Measurements from ENCODE around the gene PRR19. TPM values are rescaled to one million over a fixed set of nuclear protein-coding genes. Genes with fewer than 3 reads are reported as not detected.

The PRR19 gene
- total and polyA plus RNA-seq, 2 donors (not counting 1 experiment from before 2014, with no cell fraction given) = 0.39 to 0.54 TPM

DNA sequence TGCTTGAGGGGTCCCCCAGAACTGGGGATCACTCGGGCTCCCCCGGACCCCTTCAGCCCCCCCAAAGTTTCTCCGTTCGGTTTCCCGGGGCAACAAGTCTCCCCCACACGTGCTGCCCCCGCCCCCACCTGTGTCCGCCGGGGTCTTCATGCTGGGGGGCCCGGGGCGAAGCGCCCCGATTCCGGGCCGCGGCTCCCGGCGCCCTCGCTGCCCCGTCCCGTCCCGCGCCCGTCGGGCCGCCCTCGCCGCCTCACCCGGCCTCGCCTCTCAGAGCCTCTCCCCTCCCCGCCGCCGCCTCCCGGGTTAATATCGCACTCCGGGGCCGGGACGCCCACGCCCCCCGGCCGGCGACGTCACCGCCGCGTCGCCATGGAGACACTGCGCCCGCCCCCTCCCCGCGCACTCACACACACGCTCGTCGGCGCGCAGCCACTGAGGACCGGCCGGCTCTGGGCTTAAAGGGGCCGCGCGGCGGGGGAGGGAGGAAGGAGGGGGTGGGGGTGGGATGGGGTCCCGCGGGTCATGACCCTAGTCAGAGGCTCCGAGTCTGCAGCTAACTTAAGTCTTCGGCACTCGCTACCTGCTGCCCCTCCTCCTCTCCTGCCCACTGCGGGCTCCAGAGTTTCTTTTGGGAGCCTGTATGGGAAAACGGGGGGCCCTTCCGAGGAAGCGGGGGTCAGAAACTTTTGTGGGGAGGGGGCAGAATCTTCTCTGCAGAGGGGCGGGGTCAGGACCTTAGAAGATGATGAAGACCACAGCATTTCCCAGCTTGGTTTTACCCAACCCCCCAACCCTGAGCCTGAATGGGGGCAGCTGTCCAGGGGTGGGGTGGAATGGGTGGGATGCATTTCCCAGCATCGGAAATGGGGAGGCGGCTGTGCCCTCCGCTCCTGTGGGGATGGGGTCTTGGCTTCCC is 46.8 kb upstream of the PRR19 start, which contains the start of gene ERF:
Gene ERF, minus strand, starts transcription at position 279 of the 916 bp plus-strand sequence. Its CDS starts 129 bp downstream, at position 150.
- intact Hi-C loops (cut with micrococcal nuclease) = loop anchor here (1.0 kb wide), 5 partner anchors 12 to 38 kb away; partner anchors contain the start of gene DEDD2
- Histone ChIP-seq H3K9ac (ENCODE audit: low read length) (peak within 1 kb of the TSS; percentile 95), H3K4me3 (ENCODE audit: control extremely low read depth in 1 of 5, extremely low read depth in 1 of 5, insufficient read depth in 1 of 5, low read depth in 2 of 5, low read length in 4 of 5) (peak within 1 kb of the TSS; percentile 36 to 100 (median 99)), H3K27ac (ENCODE audit: low read length in 2 of 2) (peak within 1 kb of the TSS; percentile 85 to 94), H3K9me3 (ENCODE audit: control extremely low read depth in 1 of 3, control insufficient read depth in 2 of 3, insufficient read depth in 1 of 3, low read length in 2 of 3) (no peaks in the 10 kb centered on the region), H3K4me1 (ENCODE audit: control insufficient read depth in 2 of 2, insufficient read depth in 2 of 2, low read length in 2 of 2) (peaks cover 23 to 41% of the 10 kb centered on the region in 2 donors), H3K27me3 (replicated peaks in 1 of 4; ENCODE audit: control extremely low read depth in 1 of 4, control insufficient read depth in 3 of 4, insufficient read depth in 4 of 4, low read length in 3 of 4) (peaks cover 0 to 4% (median 0%) of the 10 kb centered on the region in 4 experiments), H3K36me3 (replicated peaks in 1 of 2; ENCODE audit: control extremely low read depth in 1 of 2, control insufficient read depth in 1 of 2, extremely low read depth in 1 of 2, insufficient read depth in 2 of 2, low read length in 1 of 2) (peaks cover 0 to 2% of the 10 kb centered on the region in 2 experiments), H2AFZ (ENCODE audit: insufficient read depth, low read depth, low read length, poor library complexity, severe bottlenecking) (peak within 1 kb of the TSS; percentile 93), H3K4me2 (replicated peaks; ENCODE audit: low read depth, low read length, poor library complexity, severe bottlenecking) (peak within 1 kb of the TSS; percentile 99), H4K20me1 (ENCODE audit: control insufficient read depth, insufficient read depth, low read length, poor library complexity, severe bottlenecking) (peaks cover 18% of the 10 kb centered on the region), H3K79me2 (ENCODE audit: control insufficient read depth, insufficient read depth, low read length) (peaks cover 30% of the 10 kb centered on the region)
- Mint-ChIP-seq H3K4me1 (peaks cover 24% of the 10 kb centered on the region), H3K4me3 (peak within 1 kb of the TSS; percentile 85), H3K27me3 (no peaks in the 10 kb centered on the region), H3K27ac (peak within 1 kb of the TSS; percentile 96), H3K9me3 (ENCODE audit: insufficient read depth) (no peaks in the 10 kb centered on the region)
- WGBS (ENCODE audit: insufficient coverage) = under 1% methylated on average over 43 of the region's 75 CpGs
- ChIA-PET CTCF (interaction anchor here (1.4 to 1.7 kb wide), 3 partner anchors 10 to 25 kb away, joined by 4 to 5 read pairs (median 5); no protein-coding TSS in a partner anchor), POLR2A (interaction anchor here (0.7 kb wide), 2 partner anchors 14 to 28 kb away, joined by 3 to 4 read pairs; partner anchors contain the start of gene CIC)
- TF ChIP-seq, protein P1, sequence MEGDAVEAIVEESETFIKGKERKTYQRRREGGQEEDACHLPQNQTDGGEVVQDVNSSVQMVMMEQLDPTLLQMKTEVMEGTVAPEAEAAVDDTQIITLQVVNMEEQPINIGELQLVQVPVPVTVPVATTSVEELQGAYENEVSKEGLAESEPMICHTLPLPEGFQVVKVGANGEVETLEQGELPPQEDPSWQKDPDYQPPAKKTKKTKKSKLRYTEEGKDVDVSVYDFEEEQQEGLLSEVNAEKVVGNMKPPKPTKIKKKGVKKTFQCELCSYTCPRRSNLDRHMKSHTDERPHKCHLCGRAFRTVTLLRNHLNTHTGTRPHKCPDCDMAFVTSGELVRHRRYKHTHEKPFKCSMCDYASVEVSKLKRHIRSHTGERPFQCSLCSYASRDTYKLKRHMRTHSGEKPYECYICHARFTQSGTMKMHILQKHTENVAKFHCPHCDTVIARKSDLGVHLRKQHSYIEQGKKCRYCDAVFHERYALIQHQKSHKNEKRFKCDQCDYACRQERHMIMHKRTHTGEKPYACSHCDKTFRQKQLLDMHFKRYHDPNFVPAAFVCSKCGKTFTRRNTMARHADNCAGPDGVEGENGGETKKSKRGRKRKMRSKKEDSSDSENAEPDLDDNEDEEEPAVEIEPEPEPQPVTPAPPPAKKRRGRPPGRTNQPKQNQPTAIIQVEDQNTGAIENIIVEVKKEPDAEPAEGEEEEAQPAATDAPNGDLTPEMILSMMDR (IDR thresholded peaks at IDR 0.05) = no peak
- TF ChIP-seq EZH2 (IDR thresholded peaks at IDR 0.05; ENCODE audit: borderline replicate concordance, insufficient read depth, low read depth, low read length, poor library complexity, severe bottlenecking) = no peak
- ATAC-seq (ENCODE audit: low read depth) (peak; percentile 68), DNase-seq (peak; percentile 97)

Data from B cell (primary cell).